Measurements from ENCODE around the gene ZNF227. TPM values are rescaled to one million over a fixed set of nuclear protein-coding genes. Genes with fewer than 3 reads are reported as not detected.
A peak's percentile ranks its signal among the peaks of the same experiment; 100 is the strongest.
"Not testable (repeated sequence)": the region's sequence is repeated elsewhere in the genome, so short reads cannot be mapped to it uniquely, and the experiment has no call there.

ZNF227 gene
- total and polyA plus RNA-seq, 9 of the 15 experiments (the other 6 are each of a cell fraction or from before 2014, with no cell fraction given), result 3.0 to 15.1 (median 10.0) TPM

DNA sequence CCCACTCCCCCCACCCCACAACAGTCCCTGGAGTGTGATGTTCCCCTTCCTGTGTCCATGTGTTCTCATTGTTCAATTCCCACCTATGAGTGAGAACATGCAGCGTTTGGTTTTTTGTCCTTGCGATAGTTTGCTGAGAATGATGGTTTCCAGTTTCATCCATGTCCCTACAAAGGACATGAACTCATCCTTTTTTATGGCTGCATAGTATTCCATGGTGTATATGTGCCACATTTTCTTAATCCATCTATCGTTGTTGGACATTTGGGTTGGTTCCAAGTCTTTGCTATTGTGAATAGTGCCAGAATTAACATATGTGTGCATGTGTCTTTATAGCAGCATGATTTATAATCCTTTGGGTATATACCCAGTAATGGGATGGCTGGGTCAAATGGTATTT is 7.6 kb downstream of the ZNF227 start:
- H3K4me2 ChIP-seq (ENCODE audit: insufficient read depth, low read length); FAIRE-seq; H3K27ac ChIP-seq (ENCODE audit: extremely low read depth, low read depth, low read length); H4K20me1 ChIP-seq (replicated peaks; ENCODE audit: control insufficient read depth, insufficient read depth, low read length); H3K9ac ChIP-seq (ENCODE audit: insufficient read depth in 1 of 2, low read depth in 2 of 2, low read length in 2 of 2); H3K4me1 ChIP-seq (replicated peaks in 1 of 2; ENCODE audit: control insufficient read depth in 2 of 2, insufficient read depth in 2 of 2, low read length in 2 of 2); H3K9me1 ChIP-seq (ENCODE audit: control insufficient read depth, insufficient read depth, low read length); ATAC-seq; BruUV-seq (replicated peaks); in situ Hi-C loops (cut with MboI); POLR2A ChIA-PET; H3K27me3 ChIP-seq (ENCODE audit: control insufficient read depth in 2 of 2, insufficient read depth in 2 of 2, low read length in 2 of 2); H3K9me3 ChIP-seq (replicated peaks; ENCODE audit: control insufficient read depth, insufficient read depth, low read depth, low read length); H3K4me3 ChIP-seq; CTCF ChIA-PET (ENCODE audit: low intra/inter-chr PET ratio); H3K79me2 ChIP-seq (ENCODE audit: control insufficient read depth, insufficient read depth, low read length); DNase-seq (ENCODE audit: extremely low read depth in 1 of 4, low spot score in 3 of 4); H2AFZ ChIP-seq (ENCODE audit: low read depth, low read length); H3K36me3 ChIP-seq (ENCODE audit: control insufficient read depth, insufficient read depth, low read length): not testable (repeated sequence)
- intact Hi-C loops (cut with micrococcal nuclease), result loop anchor here (10.0 kb wide), 1 partner anchor 85 kb away; the partner anchor contains the start of gene ZNF235
- 47% methylated on average over 1 of the region's 3 CpGs for whole genome bisulfite sequencing (ENCODE audit: insufficient coverage, low coverage, missing lambda C conversion rate)
- TF ChIP-seq BCOR (IDR thresholded peaks at IDR 0.05) (peak; percentile 17; the same call in 1 of the 2 replicates), KDM1A (IDR thresholded peaks at IDR 0.05) (0 out of 4 replicates have a peak, but pooled peaks of 1 of the 2 experiments have one; percentile 24)

- H3K27me3 ChIP-seq (ENCODE audit: control insufficient read depth in 2 of 2, insufficient read depth in 2 of 2, low read length in 2 of 2); ATAC-seq; H3K4me3 ChIP-seq; FAIRE-seq; H2AFZ ChIP-seq (ENCODE audit: low read depth, low read length); H4K20me1 ChIP-seq (replicated peaks; ENCODE audit: control insufficient read depth, insufficient read depth, low read length); H3K79me2 ChIP-seq (ENCODE audit: control insufficient read depth, insufficient read depth, low read length); H3K27ac ChIP-seq (ENCODE audit: extremely low read depth, low read depth, low read length); POLR2A ChIA-PET; H3K4me1 ChIP-seq (replicated peaks in 1 of 2; ENCODE audit: control insufficient read depth in 2 of 2, insufficient read depth in 2 of 2, low read length in 2 of 2); H3K9ac ChIP-seq (ENCODE audit: insufficient read depth in 1 of 2, low read depth in 2 of 2, low read length in 2 of 2); BruUV-seq (replicated peaks); in situ Hi-C loops (cut with MboI); intact Hi-C loops (cut with micrococcal nuclease); CTCF ChIA-PET (ENCODE audit: low intra/inter-chr PET ratio); H3K9me3 ChIP-seq (replicated peaks; ENCODE audit: control insufficient read depth, insufficient read depth, low read depth, low read length); H3K4me2 ChIP-seq (ENCODE audit: insufficient read depth, low read length); H3K36me3 ChIP-seq (ENCODE audit: control insufficient read depth, insufficient read depth, low read length); H3K9me1 ChIP-seq (ENCODE audit: control insufficient read depth, insufficient read depth, low read length); DNase-seq (ENCODE audit: extremely low read depth in 1 of 4, low spot score in 3 of 4): not testable (repeated sequence)
- whole genome bisulfite sequencing (ENCODE audit: insufficient coverage, low coverage, missing lambda C conversion rate), result 68% methylated on average over 5 of the region's 6 CpGs
Measured at GRCh38 chr19:44220761-44221160, 8.4 kb downstream of the ZNF227 start.
